ENCODE data around the gene COPZ1.

Gene COPZ1

DNA sequence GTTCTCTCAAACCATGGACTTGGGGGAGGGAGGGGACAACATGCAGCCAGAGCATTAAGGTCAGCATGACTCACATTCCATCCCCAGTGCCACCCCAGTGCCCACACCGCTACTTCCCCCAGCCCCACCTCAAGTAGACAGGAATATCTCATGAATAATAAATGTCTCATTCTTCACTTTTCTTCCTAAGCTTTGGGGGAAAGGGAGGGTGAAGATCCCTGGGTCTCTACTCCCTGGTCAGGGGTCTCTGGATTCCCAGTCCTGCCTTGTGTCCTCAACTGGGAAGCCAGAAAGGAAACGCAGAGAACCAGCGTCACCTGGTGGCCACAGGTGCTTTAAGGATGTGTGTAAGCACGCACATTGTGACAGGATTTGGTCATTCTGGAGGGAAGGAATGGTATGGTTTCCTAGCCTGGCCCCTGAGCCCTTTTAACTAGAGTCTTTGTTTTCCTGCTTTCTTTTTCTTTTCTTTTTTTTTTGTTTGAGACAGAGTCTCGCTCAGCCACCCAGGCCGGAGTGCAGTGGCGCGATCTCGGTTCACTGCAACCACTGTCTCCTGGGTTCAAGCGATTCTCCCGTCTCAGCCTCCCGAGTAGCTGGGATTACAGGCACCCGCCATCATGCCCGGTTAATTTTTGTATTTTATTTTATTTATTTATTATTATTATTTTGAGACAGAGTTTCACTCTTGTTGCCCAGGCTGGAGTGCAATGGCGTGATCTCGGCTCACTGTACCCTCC lies 36.0 kb downstream of the COPZ1 start:
- no peak for TF ChIP-seq ZFP30 (CRISPR knock-in tag; IDR thresholded peaks at IDR 0.05)
- peak; percentile 59; the same call in 1 of the 2 replicates for TF ChIP-seq ZNF70 (CRISPR knock-in tag; IDR thresholded peaks at IDR 0.05)
- peak; percentile 69 for ATAC-seq

DNA sequence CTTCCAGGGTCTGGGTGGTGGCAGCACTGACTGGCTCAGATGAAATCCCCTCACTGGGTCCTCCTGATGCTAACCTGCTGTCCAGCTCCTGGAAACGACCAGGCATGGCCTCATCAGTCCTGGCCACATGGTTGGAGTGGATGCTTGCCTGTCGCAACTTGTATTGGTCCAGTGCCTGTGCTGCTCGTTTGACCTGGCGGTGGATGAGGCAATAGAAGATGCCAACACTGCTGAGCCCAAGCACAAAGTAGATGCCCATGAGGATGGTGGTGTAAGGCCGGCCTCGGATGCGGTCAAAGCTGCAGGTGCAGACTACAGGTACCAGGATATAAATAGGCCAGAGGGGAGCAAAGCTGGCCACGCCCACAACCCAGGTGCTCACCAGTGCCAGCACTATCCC lies 38.1 kb downstream of the COPZ1 start:
- TF ChIP-seq ZNF565 (CRISPR knock-in tag; conservative IDR thresholded peaks at IDR 0.05; ENCODE audit: low read depth) (no peak), ZFP3 (CRISPR knock-in tag; IDR thresholded peaks at IDR 0.05) (no peak), ARNTL (CRISPR knock-in tag; IDR thresholded peaks at IDR 0.05; ENCODE audit: borderline replicate concordance, low read depth) (no peak), ZC3H10 (CRISPR knock-in tag; IDR thresholded peaks at IDR 0.05) (no peak), GLIS3 (CRISPR knock-in tag; IDR thresholded peaks at IDR 0.05) (no peak), ZNF70 (CRISPR knock-in tag; IDR thresholded peaks at IDR 0.05) (no peak), TOX (CRISPR knock-in tag; IDR thresholded peaks at IDR 0.05; ENCODE audit: borderline replicate concordance) (no peak), PPARA (CRISPR knock-in tag; IDR thresholded peaks at IDR 0.05; ENCODE audit: borderline replicate concordance) (no peak), ZNF8 (CRISPR knock-in tag; IDR thresholded peaks at IDR 0.05) (no peak), ESRRG (CRISPR knock-in tag; IDR thresholded peaks at IDR 0.05) (no peak), TCF4 (CRISPR knock-in tag; IDR thresholded peaks at IDR 0.05; ENCODE audit: borderline replicate concordance) (no peak)
- TF ChIP-seq, protein P1, sequence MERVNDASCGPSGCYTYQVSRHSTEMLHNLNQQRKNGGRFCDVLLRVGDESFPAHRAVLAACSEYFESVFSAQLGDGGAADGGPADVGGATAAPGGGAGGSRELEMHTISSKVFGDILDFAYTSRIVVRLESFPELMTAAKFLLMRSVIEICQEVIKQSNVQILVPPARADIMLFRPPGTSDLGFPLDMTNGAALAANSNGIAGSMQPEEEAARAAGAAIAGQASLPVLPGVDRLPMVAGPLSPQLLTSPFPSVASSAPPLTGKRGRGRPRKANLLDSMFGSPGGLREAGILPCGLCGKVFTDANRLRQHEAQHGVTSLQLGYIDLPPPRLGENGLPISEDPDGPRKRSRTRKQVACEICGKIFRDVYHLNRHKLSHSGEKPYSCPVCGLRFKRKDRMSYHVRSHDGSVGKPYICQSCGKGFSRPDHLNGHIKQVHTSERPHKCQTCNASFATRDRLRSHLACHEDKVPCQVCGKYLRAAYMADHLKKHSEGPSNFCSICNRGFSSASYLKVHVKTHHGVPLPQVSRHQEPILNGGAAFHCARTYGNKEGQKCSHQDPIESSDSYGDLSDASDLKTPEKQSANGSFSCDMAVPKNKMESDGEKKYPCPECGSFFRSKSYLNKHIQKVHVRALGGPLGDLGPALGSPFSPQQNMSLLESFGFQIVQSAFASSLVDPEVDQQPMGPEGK (CRISPR knock-in tag; IDR thresholded peaks at IDR 0.05; ENCODE audit: borderline replicate concordance): no peak
- TF ChIP-seq, protein P2, sequence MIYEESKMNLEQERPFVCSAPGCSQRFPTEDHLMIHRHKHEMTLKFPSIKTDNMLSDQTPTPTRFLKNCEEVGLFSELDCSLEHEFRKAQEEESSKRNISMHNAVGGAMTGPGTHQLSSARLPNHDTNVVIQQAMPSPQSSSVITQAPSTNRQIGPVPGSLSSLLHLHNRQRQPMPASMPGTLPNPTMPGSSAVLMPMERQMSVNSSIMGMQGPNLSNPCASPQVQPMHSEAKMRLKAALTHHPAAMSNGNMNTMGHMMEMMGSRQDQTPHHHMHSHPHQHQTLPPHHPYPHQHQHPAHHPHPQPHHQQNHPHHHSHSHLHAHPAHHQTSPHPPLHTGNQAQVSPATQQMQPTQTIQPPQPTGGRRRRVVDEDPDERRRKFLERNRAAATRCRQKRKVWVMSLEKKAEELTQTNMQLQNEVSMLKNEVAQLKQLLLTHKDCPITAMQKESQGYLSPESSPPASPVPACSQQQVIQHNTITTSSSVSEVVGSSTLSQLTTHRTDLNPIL (CRISPR knock-in tag; IDR thresholded peaks at IDR 0.05; ENCODE audit: low read depth): no peak
- no peak for ATAC-seq

DNA sequence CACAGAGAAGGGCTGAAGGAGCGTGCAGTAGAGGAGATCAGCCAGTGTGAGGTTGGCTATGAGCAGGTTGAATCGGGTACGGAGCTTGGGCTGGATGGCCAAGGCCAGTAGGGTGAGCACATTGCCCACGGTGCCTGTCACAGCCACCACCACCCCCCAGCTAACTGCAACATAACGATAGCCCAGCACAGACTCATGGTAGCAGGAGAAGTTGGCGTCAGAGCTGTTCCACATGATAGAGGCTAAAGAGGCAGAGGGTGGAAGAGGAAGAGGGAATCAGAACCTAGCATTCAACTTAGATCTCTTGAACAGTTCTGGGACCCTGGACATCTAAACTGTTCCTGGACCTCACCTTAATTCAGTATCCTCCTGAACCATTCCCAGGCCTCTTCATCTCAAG lies 38.7 kb downstream of the COPZ1 start:
- TF ChIP-seq ZFP3 (CRISPR knock-in tag; IDR thresholded peaks at IDR 0.05) (no peak), ZNF565 (CRISPR knock-in tag; conservative IDR thresholded peaks at IDR 0.05; ENCODE audit: low read depth) (no peak)
- TF ChIP-seq, protein P3, sequence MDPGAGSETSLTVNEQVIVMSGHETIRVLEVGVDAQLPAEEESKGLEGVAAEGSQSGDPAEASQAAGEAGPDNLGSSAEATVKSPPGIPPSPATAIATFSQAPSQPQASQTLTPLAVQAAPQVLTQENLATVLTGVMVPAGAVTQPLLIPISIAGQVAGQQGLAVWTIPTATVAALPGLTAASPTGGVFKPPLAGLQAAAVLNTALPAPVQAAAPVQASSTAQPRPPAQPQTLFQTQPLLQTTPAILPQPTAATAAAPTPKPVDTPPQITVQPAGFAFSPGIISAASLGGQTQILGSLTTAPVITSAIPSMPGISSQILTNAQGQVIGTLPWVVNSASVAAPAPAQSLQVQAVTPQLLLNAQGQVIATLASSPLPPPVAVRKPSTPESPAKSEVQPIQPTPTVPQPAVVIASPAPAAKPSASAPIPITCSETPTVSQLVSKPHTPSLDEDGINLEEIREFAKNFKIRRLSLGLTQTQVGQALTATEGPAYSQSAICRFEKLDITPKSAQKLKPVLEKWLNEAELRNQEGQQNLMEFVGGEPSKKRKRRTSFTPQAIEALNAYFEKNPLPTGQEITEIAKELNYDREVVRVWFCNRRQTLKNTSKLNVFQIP (CRISPR knock-in tag; IDR thresholded peaks at IDR 0.05; ENCODE audit: borderline replicate concordance, low read depth): no peak
- no peak for ATAC-seq

DNA sequence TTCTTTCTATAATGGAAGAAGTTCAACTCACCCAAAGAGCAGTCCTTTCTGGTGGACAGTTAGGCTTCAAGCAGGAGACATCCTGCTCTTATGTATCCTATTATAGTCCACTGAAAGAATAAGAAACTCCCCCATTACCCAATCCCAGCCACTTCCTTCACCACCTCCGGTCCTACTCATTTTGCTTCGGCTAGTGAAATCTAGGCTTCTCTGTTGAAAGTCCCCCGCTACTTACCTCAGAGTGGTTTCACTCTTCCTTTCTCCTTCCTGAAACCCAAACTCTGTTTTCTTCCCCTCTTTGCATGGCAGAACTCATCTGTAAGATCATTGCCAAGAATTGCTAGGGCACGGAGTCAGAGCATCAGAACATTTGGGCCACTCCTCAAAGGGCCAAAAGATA lies 39.5 kb downstream of the COPZ1 start, which contains the start of gene GPR84:
Gene GPR84, minus strand, starts transcription at position 74 of the 400 bp plus-strand sequence. CDS start 635 bp downstream, outside the sequence.
- no peak for ATAC-seq

More for the DNA sequence above, 39.5 kb downstream of the COPZ1 start, which contains the start of gene GPR84:
- TF ChIP-seq ARNTL (CRISPR knock-in tag; IDR thresholded peaks at IDR 0.05; ENCODE audit: borderline replicate concordance, low read depth) (no peak), ZC3H10 (CRISPR knock-in tag; IDR thresholded peaks at IDR 0.05) (no peak)
- TF ChIP-seq, protein P2 (CRISPR knock-in tag; IDR thresholded peaks at IDR 0.05; ENCODE audit: low read depth): no peak
- TF ChIP-seq, protein P1 (CRISPR knock-in tag; IDR thresholded peaks at IDR 0.05; ENCODE audit: borderline replicate concordance): no peak

Measured in SK-N-SH treated with all-trans-retinoic acid at 6 μM for 48 hours (cell line).